HCT116 (cell line): ENCODE data around the gene SALL3. TPM values are rescaled to one million over a fixed set of nuclear protein-coding genes. Genes with fewer than 3 reads are reported as not detected.

Source experiments
- ATAC-seq: fragments of 200-7000 bp; cut with Tn5 transposase; 2 replicates; pipeline ENCODE4 v1.9.1; 2020; ENCODE audit warnings: mild to moderate bottlenecking, moderate library complexity
- BruUV-seq: library from RNA; stranded (reverse); fragments of 400-500 nt; replicated peaks from 2 replicates; lab custom pipeline; 2021; lab: Mats Ljungman, UMichigan
- CTCF ChIA-PET: fragments of 300-600 bp; sonication (Branson Sonifier 250); formaldehyde crosslinking; loops from one replicate; lab custom pipeline; 2021; ENCODE audit warnings: antibody characterized with exemption; lab: Charles Lee
- POLR2A ChIA-PET: fragments of 300-600, 350-600 bp; sonication (Branson Sonifier 250); formaldehyde crosslinking; loops from one replicate; lab custom pipeline; 2021; ENCODE audit warnings: antibody characterized with exemption; lab: Charles Lee
- RAD21 ChIA-PET, 2 experiments: fragments of 300-600 bp; sonication (Branson Sonifier 250); formaldehyde crosslinking; loops; one replicate each; lab custom pipeline; 2023; ENCODE audit warnings: low total read pairs in 2 of 2; ENCODE audit not compliant: uncharacterized antibody in 2 of 2, unreplicated experiment in 2 of 2, low non-redundant PET in 1 of 2; lab: Charles Lee
- DNase-seq: peaks from one replicate; pipeline ENCODE4 v3.0.0-alpha.2; 2010; ENCODE audit warnings: low read depth, low spot score
- H2AFZ ChIP-seq: fragments of 200-600 bp; shearing (Covaris generic), sonication (generic); 2 replicates; pipeline ENCODE4 v1.6.1; 2017; ENCODE audit warnings: low read depth, mixed run types, mixed read lengths, antibody characterized with exemption, low read length; ENCODE audit not compliant: poor library complexity, severe bottlenecking
- H3K27ac ChIP-seq: 2 replicates; pipeline ENCODE4 v1.5.1; 2012; ENCODE audit warnings: low read depth, low read length
- H3K27me3 ChIP-seq: fragments of 200-600 bp; sonication (generic); 2 replicates; pipeline ENCODE4 v1.6.1; 2016; ENCODE audit warnings: mixed run types, low read length, mixed read lengths; ENCODE audit not compliant: insufficient read depth
- H3K36me3 ChIP-seq, 2 experiments: fragments of 200-500 bp in 1 of 2; fragments of 200-600 bp in 1 of 2; sonication (Bioruptor generic) in 1 of 2; sonication (generic) in 1 of 2; 2 replicates each; pipeline versions ENCODE4 v1.5.1 to v1.6.1; 2014 to 2016; ENCODE audit warnings: low read length in 2 of 2, inconsistent platforms in 1 of 2, mixed read lengths in 1 of 2, mixed run types in 1 of 2; ENCODE audit not compliant: insufficient read depth in 2 of 2, control insufficient read depth in 1 of 2
- H3K4me1 ChIP-seq, 2 experiments: fragments of 200-600 bp in 1 of 2; sonication (generic) in 1 of 2; 2 replicates each; pipeline versions ENCODE4 v1.5.1 to v1.6.1; 2012 to 2017; ENCODE audit warnings: low read length in 2 of 2, inconsistent platforms in 1 of 2, mild to moderate bottlenecking in 1 of 2, mixed read lengths in 1 of 2, mixed run types in 1 of 2, moderate library complexity in 1 of 2; ENCODE audit not compliant: insufficient read depth in 2 of 2, control insufficient read depth in 1 of 2
- H3K4me2 ChIP-seq: fragments of 200-600 bp; sonication (generic); 2 replicates; pipeline ENCODE4 v1.6.1; 2017; ENCODE audit warnings: mixed run types, low read length, mixed read lengths
- H3K4me3 ChIP-seq, 2 experiments: fragments of 200-600 bp in 1 of 2; sonication (generic) in 1 of 2; replicated peaks in 1 of 2; 2 replicates each; pipeline ENCODE4 v1.5.1; 2011 to 2016; ENCODE audit warnings: low read length in 2 of 2, control low read depth in 1 of 2, low read depth in 1 of 2, mild to moderate bottlenecking in 1 of 2, mixed read lengths in 1 of 2, mixed run types in 1 of 2
- H3K79me2 ChIP-seq: fragments of 200-600 bp; sonication (generic); 2 replicates; pipeline ENCODE4 v1.6.1; 2017; ENCODE audit warnings: mild to moderate bottlenecking, mixed run types, low read length, moderate library complexity, mixed read lengths; ENCODE audit not compliant: insufficient read depth
- H3K9ac ChIP-seq: fragments of 200-600 bp; sonication (generic); 2 replicates; pipeline ENCODE4 v1.6.1; 2016; ENCODE audit warnings: low read length, mixed read lengths
- H3K9me2 ChIP-seq: fragments of 200-600 bp; sonication (generic), shearing (Covaris generic); 2 replicates; pipeline ENCODE4 v1.6.1; 2017; ENCODE audit warnings: mixed run types, mild to moderate bottlenecking, moderate library complexity; ENCODE audit not compliant: insufficient read depth
- H3K9me3 ChIP-seq, 2 experiments: fragments of 200-500 bp in 1 of 2; fragments of 200-600 bp in 1 of 2; sonication (Bioruptor generic) in 1 of 2; sonication (generic) in 1 of 2; 2 replicates each; pipeline ENCODE4 v1.6.1; 2014 to 2017; ENCODE audit warnings: low read length in 2 of 2, mixed read lengths in 2 of 2, inconsistent platforms in 1 of 2, low read depth in 1 of 2, mild to moderate bottlenecking in 1 of 2, mixed run types in 1 of 2, moderate library complexity in 1 of 2; ENCODE audit not compliant: control insufficient read depth in 1 of 2, insufficient read depth in 1 of 2
- H4K20me1 ChIP-seq: fragments of 200-600 bp; sonication (generic), shearing (Covaris generic); 2 replicates; pipeline ENCODE4 v1.6.1; 2017; ENCODE audit warnings: mixed run types, mild to moderate bottlenecking, moderate library complexity; ENCODE audit not compliant: insufficient read depth
- CBX3 ChIP-seq: IDR thresholded peaks from 2 replicates; pipeline ENCODE4 v1.6.1; 2012; ENCODE audit warnings: low read depth
- EGR1 ChIP-seq: IDR thresholded peaks from 2 replicates; pipeline ENCODE4 v1.6.1; 2012; ENCODE audit warnings: low read depth
- FOSL1 ChIP-seq: IDR thresholded peaks from 2 replicates; pipeline ENCODE4 v1.6.1; 2012; ENCODE audit warnings: low read depth
- POLR2AphosphoS5 ChIP-seq: IDR thresholded peaks from 2 replicates; pipeline ENCODE4 v1.6.1; 2011; ENCODE audit warnings: mild to moderate bottlenecking, low read depth, low read length, moderate library complexity
- SP1 ChIP-seq: IDR thresholded peaks from 2 replicates; pipeline ENCODE4 v1.6.1; 2012; ENCODE audit warnings: low read depth
- SRF ChIP-seq: IDR thresholded peaks from 2 replicates; pipeline ENCODE4 v1.6.1; 2012; ENCODE audit warnings: low read depth
- YY1 ChIP-seq: IDR thresholded peaks from 2 replicates; pipeline ENCODE4 v1.6.1; 2011; ENCODE audit warnings: low read length, low read depth, moderate library complexity, mild to moderate bottlenecking; ENCODE audit not compliant: insufficient replicate concordance; ENCODE audit errors: extremely low read depth
- ZBTB33 ChIP-seq: IDR thresholded peaks from 2 replicates; pipeline ENCODE4 v1.6.1; 2011; ENCODE audit warnings: mild to moderate bottlenecking, low read length, moderate library complexity; ENCODE audit not compliant: insufficient replicate concordance; ENCODE audit errors: extremely low read depth
- intact Hi-C: fragments of 100-400 bp; cut with micrococcal nuclease; formaldehyde crosslinking; loops from 2 replicates; pipeline ENCODE4 v1.10.0; 2022
- total RNA-seq: library from RNA; stranded (reverse); gene quantifications from one replicate; pipeline ENCODE4 v1.2.1, GENCODE V29; 2021; ENCODE audit not compliant: unreplicated experiment
- TF ChIP-seq, protein P1 (sequence below): IDR thresholded peaks from 2 replicates; pipeline ENCODE4 v1.6.1; 2012

The SALL3 gene
- total RNA-seq, 1 experiment from 2014 or later, result not detected

DNA sequence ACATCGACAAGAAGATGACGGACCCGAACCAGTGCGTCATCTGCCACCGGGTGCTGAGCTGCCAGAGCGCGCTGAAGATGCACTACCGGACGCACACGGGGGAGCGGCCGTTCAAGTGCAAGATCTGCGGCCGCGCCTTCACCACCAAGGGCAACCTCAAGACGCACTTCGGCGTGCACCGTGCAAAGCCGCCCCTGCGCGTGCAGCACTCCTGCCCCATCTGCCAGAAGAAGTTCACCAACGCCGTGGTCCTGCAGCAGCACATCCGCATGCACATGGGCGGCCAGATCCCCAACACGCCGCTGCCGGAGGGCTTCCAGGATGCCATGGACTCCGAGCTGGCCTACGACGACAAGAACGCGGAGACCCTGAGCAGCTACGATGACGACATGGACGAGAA lies 14.4 kb downstream of the SALL3 start:
- ChIA-PET POLR2A (no interaction called here), CTCF (no interaction called here), RAD21 (no interaction called here)
- Histone ChIP-seq H3K9me2 (no peaks in the 10 kb centered on the region), H4K20me1 (no peaks in the 10 kb centered on the region), H3K27me3 (no peaks in the 10 kb centered on the region), H3K9ac (no peak overlapping the region), H3K36me3 (no peaks in the 10 kb centered on the region), H3K79me2 (no peaks in the 10 kb centered on the region), H3K4me3 (no peak overlapping the region), H3K4me2 (no peak overlapping the region), H3K27ac (no peak overlapping the region), H3K4me1 (peaks cover 0 to 5% of the 10 kb centered on the region in 2 experiments; a peak in 1 of 4 replicates), H2AFZ (no peak overlapping the region), H3K9me3 (no peaks in the 10 kb centered on the region)
- intact Hi-C loops, result no loop called here
- ATAC-seq (no peak), DNase-seq (no peak)
- no TSS peak for BruUV-seq
- TF ChIP-seq CBX3 (no peak), EGR1 (no peak), POLR2AphosphoS5 (no peak), ZBTB33 (no peak), YY1 (no peak), SRF (no peak), FOSL1 (no peak), SP1 (no peak)
- TF ChIP-seq, protein P1, sequence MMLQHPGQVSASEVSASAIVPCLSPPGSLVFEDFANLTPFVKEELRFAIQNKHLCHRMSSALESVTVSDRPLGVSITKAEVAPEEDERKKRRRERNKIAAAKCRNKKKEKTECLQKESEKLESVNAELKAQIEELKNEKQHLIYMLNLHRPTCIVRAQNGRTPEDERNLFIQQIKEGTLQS, result no peak
